Neuronal stem cell (in vitro differentiated cells): ENCODE data around the gene MALSU1.

Source experiments
- DNase-seq: peaks from one replicate; pipeline ENCODE4 v3.0.0-alpha.2; 2013; ENCODE audit warnings: low spot score
- H2AFZ ChIP-seq: one replicate; pipeline ENCODE4 v1.6.1; 2013; ENCODE audit warnings: mild to moderate bottlenecking, low read length, inconsistent platforms
- H2AK5ac ChIP-seq: 2 replicates; pipeline ENCODE4 v1.6.1; 2013; ENCODE audit warnings: low read depth, mild to moderate bottlenecking, inconsistent platforms, low read length, moderate library complexity, mixed read lengths
- H2BK120ac ChIP-seq: 2 replicates; pipeline ENCODE4 v1.6.1; 2013; ENCODE audit warnings: low read depth, mild to moderate bottlenecking, inconsistent platforms, low read length, moderate library complexity, mixed read lengths
- H2BK12ac ChIP-seq: one replicate; pipeline ENCODE4 v1.6.1; 2013; ENCODE audit warnings: low read length, inconsistent platforms
- H2BK15ac ChIP-seq: 2 replicates; pipeline ENCODE4 v1.6.1; 2013; ENCODE audit warnings: mild to moderate bottlenecking, low read length, inconsistent platforms, mixed read lengths
- H2BK5ac ChIP-seq: one replicate; pipeline ENCODE4 v1.6.1; 2013; ENCODE audit warnings: inconsistent platforms, mild to moderate bottlenecking, low read length, moderate library complexity
- H3K14ac ChIP-seq: one replicate; pipeline ENCODE4 v1.6.1; 2013; ENCODE audit warnings: low read length, inconsistent platforms
- H3K18ac ChIP-seq: 2 replicates; pipeline ENCODE4 v1.6.1; 2013; ENCODE audit warnings: low read length, inconsistent platforms
- H3K23ac ChIP-seq: 2 replicates; pipeline ENCODE4 v1.6.1; 2013; ENCODE audit warnings: low read depth, mild to moderate bottlenecking, mixed read lengths, low read length, inconsistent platforms; ENCODE audit not compliant: poor library complexity
- H3K27ac ChIP-seq: replicated peaks from 3 replicates; pipeline ENCODE4 v1.5.1; 2013; ENCODE audit warnings: low read length, inconsistent platforms
- H3K27me3 ChIP-seq, 3 experiments: 2 replicates each; pipeline ENCODE4 v1.6.1; 2013; ENCODE audit warnings: low read length in 3 of 3, mild to moderate bottlenecking in 2 of 3, inconsistent platforms in 1 of 3, low read depth in 1 of 3, mixed read lengths in 1 of 3, moderate library complexity in 1 of 3; ENCODE audit not compliant: control insufficient read depth in 3 of 3, insufficient read depth in 3 of 3
- H3K36me3 ChIP-seq, 2 donors: replicated peaks in 1 of 2; 2 replicates each; pipeline ENCODE4 v1.6.1; 2013; ENCODE audit warnings: low read length in 2 of 2; ENCODE audit not compliant: control insufficient read depth in 2 of 2, insufficient read depth in 2 of 2
- H3K4ac ChIP-seq: 2 replicates; pipeline ENCODE4 v1.6.1; 2013; ENCODE audit warnings: inconsistent platforms, mild to moderate bottlenecking, low read length, moderate library complexity
- H3K4me1 ChIP-seq, 2 donors: 1 replicate in 1 of 2; 2 replicates in 1 of 2; pipeline ENCODE4 v1.6.1; 2013; ENCODE audit warnings: low read length in 2 of 2, low read depth in 1 of 2; ENCODE audit not compliant: control insufficient read depth in 2 of 2, insufficient read depth in 1 of 2
- H3K4me2 ChIP-seq: one replicate; pipeline ENCODE4 v1.6.1; 2013; ENCODE audit warnings: mild to moderate bottlenecking, low read length, inconsistent platforms; ENCODE audit not compliant: insufficient read depth, poor library complexity, severe bottlenecking
- H3K4me3 ChIP-seq, 2 donors: 2 replicates each; pipeline ENCODE4 v1.5.1; 2013; ENCODE audit warnings: low read length in 2 of 2, mild to moderate bottlenecking in 2 of 2, inconsistent platforms in 1 of 2, moderate library complexity in 1 of 2
- H3K79me1 ChIP-seq: one replicate; pipeline ENCODE4 v1.6.1; 2013; ENCODE audit warnings: low read depth, mild to moderate bottlenecking, inconsistent platforms, low read length, moderate library complexity
- H3K9ac ChIP-seq: one replicate; pipeline ENCODE4 v1.6.1; 2013; ENCODE audit warnings: mild to moderate bottlenecking, low read depth, low read length, inconsistent platforms; ENCODE audit not compliant: poor library complexity
- H3K9me3 ChIP-seq, 2 donors: replicated peaks in 1 of 2; 2 replicates each; pipeline versions ENCODE3 to v1.6.1; 2013; ENCODE audit warnings: low read length in 2 of 2, mild to moderate bottlenecking in 2 of 2, inconsistent platforms in 1 of 2, low read depth in 1 of 2, mixed read lengths in 1 of 2, moderate library complexity in 1 of 2; ENCODE audit not compliant: control insufficient read depth in 2 of 2, insufficient read depth in 1 of 2
- H4K8ac ChIP-seq: one replicate; pipeline ENCODE4 v1.6.1; 2013; ENCODE audit warnings: low read depth, mild to moderate bottlenecking, inconsistent platforms, low read length, moderate library complexity
- H4K91ac ChIP-seq: one replicate; pipeline ENCODE4 v1.6.1; 2013; ENCODE audit warnings: low read length, low read depth, mild to moderate bottlenecking, inconsistent platforms; ENCODE audit not compliant: poor library complexity
- WGBS, 2 donors: extraction: QIAGEN DNeasy Blood & Tissue Kit; methylation state at CpG; one replicate each; pipeline ENCODE4 v1.1.7; 2013; ENCODE audit warnings: missing lambda C conversion rate in 2 of 2, mixed read lengths in 1 of 2; ENCODE audit not compliant: insufficient read length in 2 of 2, insufficient replicate concordance in 1 of 2; ENCODE audit errors: extremely low coverage in 2 of 2; 5-methylcytosine and 5-hydroxymethylcytosine counted together

The MALSU1 gene

GRCh38 chr7:23335621-23336020 is 36.5 kb downstream of the MALSU1 start:
- H3K4ac ChIP-seq = no peak overlapping the region

GRCh38 chr7:23336086-23336485 is 36.9 kb downstream of the MALSU1 start:
- H3K27me3 ChIP-seq = no peaks in the 10 kb centered on the region
- no peak overlapping the region for H3K18ac ChIP-seq
- no peak overlapping the region for H3K4ac ChIP-seq
- no peak overlapping the region for H3K9ac ChIP-seq
- H3K4me3 ChIP-seq = no peak overlapping the region
- no peak for DNase-seq
- no peak overlapping the region for H2BK5ac ChIP-seq
- no CpG with 5 or more reads among the region's 3 CpGs for WGBS, 2 donors
- peaks cover 36 to 99% of the 10 kb centered on the region in 2 donors for H3K36me3 ChIP-seq
- no peak overlapping the region for H2BK12ac ChIP-seq
- H3K14ac ChIP-seq = no peak overlapping the region
- no peak overlapping the region for H4K91ac ChIP-seq
- H2BK120ac ChIP-seq = no peak overlapping the region
- H3K27ac ChIP-seq = no peak overlapping the region
- H3K79me1 ChIP-seq = peaks cover 1% of the 10 kb centered on the region
- H3K4me2 ChIP-seq = no peak overlapping the region
- H3K23ac ChIP-seq = no peak overlapping the region
- no peak overlapping the region for H2AK5ac ChIP-seq
- no peaks in the 10 kb centered on the region for H3K4me1 ChIP-seq
- H3K9me3 ChIP-seq = peaks cover 6 to 7% of the 10 kb centered on the region in 2 donors
- no peak overlapping the region for H2AFZ ChIP-seq
- H4K8ac ChIP-seq = no peak overlapping the region
- H2BK15ac ChIP-seq = no peak overlapping the region

More at GRCh38 chr7:23335621-23336020, 36.5 kb downstream of the MALSU1 start:
- H4K91ac ChIP-seq = no peak overlapping the region
- no peak overlapping the region for H2AK5ac ChIP-seq
- H3K4me1 ChIP-seq = no peaks in the 10 kb centered on the region
- DNase-seq = no peak
- H3K18ac ChIP-seq = no peak overlapping the region
- H3K14ac ChIP-seq = no peak overlapping the region
- no peak overlapping the region for H3K4me3 ChIP-seq
- peaks cover 1% of the 10 kb centered on the region for H3K79me1 ChIP-seq
- H4K8ac ChIP-seq = no peak overlapping the region
- H2BK12ac ChIP-seq = no peak overlapping the region
- H3K4me2 ChIP-seq = no peak overlapping the region
- WGBS, 2 donors = no CpG with 5 or more reads among the region's 6 CpGs
- H3K9me3 ChIP-seq = peaks cover 6 to 7% of the 10 kb centered on the region in 2 donors
- H2BK5ac ChIP-seq = no peak overlapping the region
- no peak overlapping the region for H2BK15ac ChIP-seq
- H3K23ac ChIP-seq = no peak overlapping the region
- H3K27me3 ChIP-seq = no peaks in the 10 kb centered on the region
- peaks cover 36 to 97% of the 10 kb centered on the region in 2 donors for H3K36me3 ChIP-seq
- H3K9ac ChIP-seq = no peak overlapping the region
- no peak overlapping the region for H3K27ac ChIP-seq
- no peak overlapping the region for H2BK120ac ChIP-seq
- no peak overlapping the region for H2AFZ ChIP-seq

GRCh38 chr7:23336799-23337283 is 37.7 kb downstream of the MALSU1 start:
- DNase-seq = no peak
- H3K4me3 ChIP-seq = no peak overlapping the region
- no peak overlapping the region for H2AK5ac ChIP-seq
- no peak overlapping the region for H2BK15ac ChIP-seq
- no peak overlapping the region for H3K18ac ChIP-seq
- no peak overlapping the region for H3K4me2 ChIP-seq
- H3K27ac ChIP-seq = no peak overlapping the region
- no peak overlapping the region for H2BK5ac ChIP-seq
- H4K91ac ChIP-seq = no peak overlapping the region
- peaks cover 1% of the 10 kb centered on the region for H3K79me1 ChIP-seq
- peaks cover 36 to 100% of the 10 kb centered on the region in 2 donors for H3K36me3 ChIP-seq
- H3K4me1 ChIP-seq = no peaks in the 10 kb centered on the region
- no peak overlapping the region for H3K14ac ChIP-seq
- no peak overlapping the region for H3K4ac ChIP-seq
- no peak overlapping the region for H2AFZ ChIP-seq
- no CpG with 5 or more reads among the region's 6 CpGs for WGBS, 2 donors
- H3K23ac ChIP-seq = no peak overlapping the region
- H3K9me3 ChIP-seq = peaks cover 6 to 7% of the 10 kb centered on the region in 2 donors
- no peaks in the 10 kb centered on the region for H3K27me3 ChIP-seq
- no peak overlapping the region for H2BK12ac ChIP-seq
- H4K8ac ChIP-seq = no peak overlapping the region
- H2BK120ac ChIP-seq = no peak overlapping the region
- H3K9ac ChIP-seq = no peak overlapping the region

GRCh38 chr7:23337374-23337773 is 38.2 kb downstream of the MALSU1 start:
- peaks cover 1% of the 10 kb centered on the region for H3K79me1 ChIP-seq
- no peak overlapping the region for H2BK120ac ChIP-seq
- H3K18ac ChIP-seq = no peak overlapping the region
- H3K27me3 ChIP-seq = no peaks in the 10 kb centered on the region
- DNase-seq = no peak
- no peak overlapping the region for H3K9ac ChIP-seq
- H3K4ac ChIP-seq = no peak overlapping the region
- H2BK12ac ChIP-seq = no peak overlapping the region
- H3K4me2 ChIP-seq = no peak overlapping the region
- H4K8ac ChIP-seq = no peak overlapping the region
- H3K4me3 ChIP-seq = no peak overlapping the region
- no peak overlapping the region for H3K27ac ChIP-seq
- H2BK5ac ChIP-seq = no peak overlapping the region
- H3K14ac ChIP-seq = no peak overlapping the region
- no peaks in the 10 kb centered on the region for H3K4me1 ChIP-seq
- no peak overlapping the region for H3K23ac ChIP-seq
- H2AFZ ChIP-seq = no peak overlapping the region
- no peak overlapping the region for H2AK5ac ChIP-seq
- H3K9me3 ChIP-seq = peaks cover 6 to 7% of the 10 kb centered on the region in 2 donors
- no peak overlapping the region for H4K91ac ChIP-seq
- H3K36me3 ChIP-seq = peaks cover 36 to 100% of the 10 kb centered on the region in 2 donors
- no peak overlapping the region for H2BK15ac ChIP-seq
